Testis (tissue), 2 donors: Measurements from ENCODE around the gene RCOR3.

Source experiments
- POLR2A ChIP-seq: fragments of 450-650 bp; IDR thresholded peaks from one replicate; pipeline ENCODE4 v1.6.1; 2017; ENCODE audit warnings: antibody characterized with exemption, mild to moderate bottlenecking, moderate library complexity
- TF ChIP-seq, protein P1 (sequence below), 3 experiments: fragments of 450-650 bp in 2 of 3; fragments of 200-600 bp in 1 of 3; sonication (generic) in 1 of 3; IDR thresholded peaks; one replicate each; pipeline ENCODE4 v1.5.1; 2016 to 2019; ENCODE audit warnings: antibody characterized with exemption in 3 of 3, mild to moderate bottlenecking in 2 of 3, moderate library complexity in 1 of 3

GRCh38 chr1:211332036-211332616 is 73.0 kb downstream of the RCOR3 start:
- TF ChIP-seq, protein P1, sequence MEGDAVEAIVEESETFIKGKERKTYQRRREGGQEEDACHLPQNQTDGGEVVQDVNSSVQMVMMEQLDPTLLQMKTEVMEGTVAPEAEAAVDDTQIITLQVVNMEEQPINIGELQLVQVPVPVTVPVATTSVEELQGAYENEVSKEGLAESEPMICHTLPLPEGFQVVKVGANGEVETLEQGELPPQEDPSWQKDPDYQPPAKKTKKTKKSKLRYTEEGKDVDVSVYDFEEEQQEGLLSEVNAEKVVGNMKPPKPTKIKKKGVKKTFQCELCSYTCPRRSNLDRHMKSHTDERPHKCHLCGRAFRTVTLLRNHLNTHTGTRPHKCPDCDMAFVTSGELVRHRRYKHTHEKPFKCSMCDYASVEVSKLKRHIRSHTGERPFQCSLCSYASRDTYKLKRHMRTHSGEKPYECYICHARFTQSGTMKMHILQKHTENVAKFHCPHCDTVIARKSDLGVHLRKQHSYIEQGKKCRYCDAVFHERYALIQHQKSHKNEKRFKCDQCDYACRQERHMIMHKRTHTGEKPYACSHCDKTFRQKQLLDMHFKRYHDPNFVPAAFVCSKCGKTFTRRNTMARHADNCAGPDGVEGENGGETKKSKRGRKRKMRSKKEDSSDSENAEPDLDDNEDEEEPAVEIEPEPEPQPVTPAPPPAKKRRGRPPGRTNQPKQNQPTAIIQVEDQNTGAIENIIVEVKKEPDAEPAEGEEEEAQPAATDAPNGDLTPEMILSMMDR (IDR thresholded peaks at IDR 0.05), result no peak
- no peak for TF ChIP-seq POLR2A
